GM12874 (cell line): ENCODE measurements around the gene CORO2B.

Experiments used
- CTCF ChIP-seq: IDR thresholded peaks from 2 replicates; pipeline ENCODE4 v1.5.1; 2011; ENCODE audit warnings: low read depth, mild to moderate bottlenecking, control low read depth, low read length, moderate library complexity; ENCODE audit not compliant: insufficient read depth

CORO2B gene

DNA sequence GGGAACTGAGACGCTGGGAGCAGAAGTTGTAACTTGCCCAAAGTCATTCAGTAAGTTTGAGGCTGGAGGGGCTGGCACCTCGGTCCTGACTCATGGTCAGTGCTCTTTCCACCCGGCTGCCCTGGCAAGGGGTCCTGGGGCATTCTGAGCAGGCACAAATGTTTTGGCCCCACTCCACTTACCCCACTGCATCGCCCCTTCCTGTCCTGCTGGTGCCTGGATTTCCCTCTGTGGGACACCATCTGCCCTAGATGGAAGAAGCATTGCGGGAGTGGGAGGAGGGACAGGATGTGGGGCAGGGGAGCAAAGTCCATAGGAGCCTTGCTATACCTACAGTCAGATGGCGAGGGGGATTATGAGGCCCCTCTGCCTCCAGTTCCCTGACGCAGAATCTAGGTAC, 4.5 kb downstream of the CORO2B start:
- no peak for TF ChIP-seq CTCF

DNA sequence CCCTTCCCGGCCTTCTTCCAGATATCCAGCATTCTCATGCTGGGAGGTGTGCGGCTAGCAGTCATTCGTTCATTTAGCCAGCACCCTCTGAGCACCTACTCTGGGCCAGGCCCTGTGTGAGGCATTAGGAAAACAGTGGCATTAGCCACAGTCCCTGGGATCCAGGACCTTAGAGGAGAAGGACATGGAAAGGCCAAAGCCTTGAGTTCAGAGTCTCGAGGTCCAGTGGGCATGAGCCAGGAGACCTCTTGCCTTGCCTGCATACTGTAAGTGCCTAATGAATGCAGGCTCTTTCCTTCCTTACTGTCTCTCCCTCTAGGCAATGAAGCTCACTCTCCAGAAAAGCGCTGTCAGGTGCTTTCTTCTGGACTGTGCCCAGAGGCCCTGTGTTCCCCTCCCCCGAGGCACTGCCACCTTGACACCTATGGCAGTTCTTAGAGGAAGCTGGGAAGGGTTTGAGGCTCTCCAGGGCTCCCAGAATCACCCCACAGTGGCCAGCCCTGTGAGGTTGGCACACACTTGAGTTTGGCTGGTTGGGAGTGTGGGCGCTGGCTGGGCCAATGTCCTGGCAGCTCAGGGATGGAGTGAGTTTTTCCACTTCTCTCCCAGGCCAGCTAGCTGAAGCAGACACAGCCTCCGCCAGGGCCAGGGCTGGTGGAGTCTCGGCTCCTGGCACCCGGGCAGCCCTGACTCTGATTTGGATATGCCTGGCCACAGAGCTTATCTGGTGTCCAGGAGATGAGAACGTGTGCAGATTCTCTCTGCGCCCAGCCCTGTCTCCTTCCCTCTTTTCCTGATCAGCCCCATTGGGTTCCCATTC, 5.4 kb downstream of the CORO2B start:
- no peak for TF ChIP-seq CTCF

- TF ChIP-seq CTCF, result no peak
Observed at GRCh38 chr15:68584756-68585573, 6.2 kb downstream of the CORO2B start.

DNA sequence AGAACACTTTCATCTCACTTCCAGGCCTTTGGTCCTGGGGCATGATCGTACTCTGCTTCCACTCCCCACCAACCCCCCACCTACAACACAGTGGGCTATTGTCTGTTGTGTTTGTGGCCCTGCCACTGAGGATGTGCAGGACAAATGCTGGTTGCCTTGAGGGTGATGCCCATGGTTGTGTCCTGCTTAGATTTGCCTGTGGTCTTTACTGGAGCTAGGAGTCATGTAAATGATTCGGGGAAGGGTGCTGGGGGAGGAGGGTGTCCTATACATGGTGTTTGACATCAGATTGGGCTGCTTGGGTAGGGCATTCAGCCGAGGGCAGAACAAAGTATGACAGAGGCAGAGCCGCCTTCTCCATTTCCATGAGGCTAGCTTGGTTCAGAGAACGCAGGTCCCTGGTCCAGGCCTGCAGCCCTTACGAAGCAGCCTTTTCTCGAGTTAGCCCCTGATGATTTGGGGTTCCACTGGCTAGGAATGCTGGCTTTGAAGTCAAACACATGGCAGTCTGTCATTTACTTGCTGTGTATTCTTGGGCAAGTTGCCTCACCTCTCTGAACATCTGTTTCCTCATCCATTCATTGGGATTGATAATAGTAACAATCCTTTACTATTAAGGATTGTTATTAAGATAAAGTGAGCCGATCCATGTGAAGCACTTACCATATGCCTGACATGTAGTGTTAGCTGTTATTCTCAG, 6.9 kb downstream of the CORO2B start:
- no peak for TF ChIP-seq CTCF

DNA sequence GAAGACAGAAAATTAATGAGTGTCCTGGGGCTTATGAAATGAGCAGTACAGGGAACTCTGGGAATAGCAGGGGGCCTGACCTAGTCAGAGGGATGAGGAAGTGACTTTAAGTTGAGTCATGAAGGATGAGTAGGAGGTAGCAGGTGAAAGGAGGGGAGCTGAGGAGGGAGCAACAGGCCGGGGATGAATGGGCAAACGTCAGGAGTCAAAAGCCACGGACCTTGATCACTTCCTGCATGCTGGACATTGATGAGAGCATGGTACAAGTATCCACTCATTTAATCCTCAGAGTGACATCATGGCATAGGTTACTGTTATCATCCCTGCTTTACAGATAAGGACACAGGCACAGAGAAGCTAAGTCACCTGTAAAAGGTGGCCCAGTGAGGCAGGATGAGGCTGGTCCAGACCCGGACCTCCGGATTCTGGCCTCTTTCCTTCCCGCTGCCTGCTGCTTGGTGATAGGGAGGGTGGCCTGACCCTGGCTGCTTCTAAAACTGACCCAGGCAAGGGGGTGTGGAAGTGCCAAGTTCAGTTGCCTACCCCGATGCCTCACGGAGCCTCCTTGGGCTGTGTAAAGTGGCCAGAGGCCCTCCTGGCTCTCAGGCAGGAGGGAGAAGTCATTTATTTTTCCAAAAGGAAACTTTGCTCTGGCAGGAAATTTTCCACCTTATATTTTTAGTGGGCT, 7.6 kb downstream of the CORO2B start:
- TF ChIP-seq CTCF, result no peak

- no peak for TF ChIP-seq CTCF
Observed at GRCh38 chr15:68587769-68588385, 9.1 kb downstream of the CORO2B start.

DNA sequence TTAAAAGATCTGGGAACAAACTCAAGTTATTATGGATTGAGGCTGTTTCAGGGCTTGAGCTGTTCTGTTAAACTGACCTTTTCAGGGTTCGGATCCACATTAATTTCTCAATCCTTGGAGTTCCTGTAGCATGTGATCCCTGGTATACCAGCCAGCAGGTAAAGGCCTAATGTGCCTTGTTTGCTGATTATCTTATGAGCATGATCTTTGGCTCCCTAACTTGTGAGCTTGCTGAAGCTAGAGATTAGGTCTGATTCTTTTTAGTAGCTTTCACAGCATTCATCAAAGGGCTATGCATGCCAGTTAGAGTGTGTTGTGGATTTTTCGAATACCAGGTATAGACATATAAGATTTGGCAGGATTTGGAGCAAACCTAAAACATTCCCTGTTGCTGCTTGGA, 10.3 kb downstream of the CORO2B start:
- TF ChIP-seq CTCF, result no peak
